M059J (cell line): ENCODE measurements around the gene MAS1L. TPM values are rescaled to one million over a fixed set of nuclear protein-coding genes. Genes with fewer than 3 reads are reported as not detected.
"Not testable (repeated sequence)": the region's sequence is repeated elsewhere in the genome, so short reads cannot be mapped to it uniquely, and the experiment has no call there.

ENCODE experiments used
- DNase-seq: peaks from one replicate; pipeline ENCODE4 v3.0.0-alpha.2; 2012; ENCODE audit warnings: low read depth
- total RNA-seq: library from RNA; depleted of rRNA; stranded (reverse); fragments of >200 nt; shearing (Covaris generic); gene quantifications from 2 replicates; pipeline ENCODE4 v1.2.3, GENCODE V29; 2014

The MAS1L gene
- total RNA-seq, 1 experiment from 2014 or later: not detected

- DNase-seq: no peak
These were observed 4.0 kb downstream of the MAS1L start for GRCh38 chr6:29483735-29484134.

DNA sequence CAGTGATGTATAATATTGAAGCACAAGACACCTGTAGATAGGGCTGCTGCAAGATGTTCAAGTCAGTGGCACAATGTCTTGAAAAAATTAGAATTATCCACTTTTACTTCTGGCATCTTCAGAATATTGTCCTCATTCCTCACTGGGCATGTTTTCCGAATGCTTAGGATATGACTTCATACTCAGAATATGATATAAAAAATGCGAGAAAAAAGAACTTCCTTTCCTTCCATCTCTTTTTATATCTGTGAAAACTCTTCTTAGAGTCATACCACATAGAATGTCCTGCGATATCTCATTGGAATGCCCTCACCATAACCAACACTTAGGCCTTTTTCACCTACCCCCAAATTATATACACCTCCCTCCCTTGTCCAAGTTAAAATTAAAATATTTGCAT lies 4.6 kb downstream of the MAS1L start:
- no peak for DNase-seq

GRCh38 chr6:29479560-29479959 lies 8.2 kb downstream of the MAS1L start:
- no peak for DNase-seq

GRCh38 chr6:29478740-29479139 lies 9.0 kb downstream of the MAS1L start:
- DNase-seq: no peak

DNA sequence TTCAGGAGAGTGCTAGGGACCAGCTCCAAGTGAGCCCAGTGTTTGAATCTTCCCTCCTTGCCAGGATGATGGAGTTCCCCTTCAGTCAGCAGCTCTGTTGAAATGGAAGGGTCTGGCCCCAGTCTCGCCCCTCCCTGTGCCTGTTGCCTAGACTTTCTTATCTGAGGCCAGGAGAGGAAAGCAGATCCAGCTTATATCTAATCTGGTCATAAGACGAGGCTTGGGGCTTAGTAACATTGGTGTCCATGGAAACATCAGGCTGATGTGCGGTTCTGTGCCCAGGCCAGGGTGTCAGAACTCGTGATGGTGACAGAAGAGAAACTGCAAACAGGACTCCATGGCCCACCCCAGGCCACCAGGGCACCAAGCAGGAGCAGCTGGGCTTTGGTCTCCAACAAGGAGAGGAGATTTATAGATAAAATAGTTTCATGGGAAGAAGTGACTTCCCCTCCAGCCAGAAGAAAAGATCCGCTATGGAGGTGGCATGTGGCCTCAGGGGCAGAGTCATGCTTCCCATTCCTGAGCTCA lies 9.8 kb downstream of the MAS1L start:
- DNase-seq: no peak

DNA sequence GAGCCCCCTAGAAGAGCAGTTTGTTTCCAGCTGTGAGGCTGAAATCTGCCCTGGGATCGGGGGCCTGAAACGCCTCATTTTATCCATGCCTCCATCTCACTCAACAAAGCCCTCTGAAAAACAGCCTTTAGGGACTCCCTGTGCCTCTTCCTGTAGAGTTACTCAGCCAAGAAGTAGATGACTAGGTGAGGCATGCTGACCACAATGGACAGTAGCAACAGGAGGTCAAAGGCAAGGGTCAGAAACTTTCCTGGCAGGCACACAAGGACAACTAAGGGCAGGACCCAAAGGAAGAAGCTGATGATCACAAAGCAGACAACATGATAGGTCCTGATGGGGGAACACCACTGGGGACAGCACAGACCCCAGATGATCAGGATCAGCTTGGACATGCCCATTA lies 12.8 kb downstream of the MAS1L start:
- DNase-seq: peak; percentile 18

DNA sequence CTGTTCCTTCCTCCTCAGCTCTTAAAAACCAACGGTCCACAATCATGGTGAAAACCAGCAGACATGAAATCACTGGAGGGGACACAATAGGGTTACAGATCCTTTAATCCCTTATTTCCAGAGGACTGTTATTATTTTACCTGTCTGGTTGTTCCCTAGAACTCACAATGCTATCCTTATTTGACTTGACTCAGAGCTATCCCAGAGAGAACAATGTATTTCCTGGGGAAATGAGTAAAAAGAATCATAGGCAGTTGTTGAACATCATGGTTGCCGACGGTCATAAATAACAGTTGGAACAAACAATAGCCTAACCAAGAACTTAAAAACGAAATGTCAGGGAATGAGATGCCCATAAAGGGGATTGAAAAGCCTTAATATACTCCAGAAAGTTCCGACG lies 21.5 kb downstream of the MAS1L start:
- no peak for DNase-seq

GRCh38 chr6:29465801-29466200 lies 22.0 kb downstream of the MAS1L start:
- no peak for DNase-seq

- DNase-seq: no peak
These were observed 22.5 kb downstream of the MAS1L start for GRCh38 chr6:29465279-29465678.

GRCh38 chr6:29462022-29462421 lies 25.7 kb downstream of the MAS1L start:
- DNase-seq: no peak

DNA sequence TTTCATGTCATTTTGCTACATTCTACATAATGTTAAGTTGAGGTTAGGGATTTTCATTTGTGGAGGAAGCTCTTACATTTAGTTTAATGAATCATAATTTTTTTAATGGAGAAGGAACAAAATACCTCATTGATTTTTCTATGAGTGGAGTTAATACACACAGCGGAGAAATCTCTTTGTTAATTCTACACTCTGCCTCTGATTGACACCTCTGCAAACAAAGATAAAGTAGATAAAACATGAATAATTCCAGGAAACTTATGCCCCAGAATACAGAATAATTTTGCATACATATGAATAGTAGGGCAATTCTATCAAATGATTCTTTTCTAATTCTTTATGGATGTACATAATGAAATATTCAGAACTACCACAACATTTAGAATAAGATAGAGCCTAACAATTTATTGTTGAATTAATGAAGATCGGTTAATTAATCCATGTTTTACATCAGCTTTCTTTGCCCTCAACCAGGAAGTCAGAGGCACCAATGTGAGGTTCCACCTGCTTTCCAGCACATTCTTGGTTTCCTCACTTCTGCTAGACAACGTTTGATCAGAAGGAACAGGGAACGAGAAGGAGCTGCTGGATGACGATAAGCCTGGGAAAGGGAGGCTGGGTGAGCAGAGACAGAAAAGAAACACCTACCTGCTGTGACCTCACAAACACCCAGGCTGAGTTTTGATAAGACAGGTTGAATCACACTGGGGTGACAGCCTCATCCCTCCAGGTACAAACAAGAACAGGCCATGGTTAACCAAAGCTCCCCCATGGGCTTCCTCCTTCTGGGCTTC lies 26.5 kb downstream of the MAS1L start:
- no peak for DNase-seq

DNA sequence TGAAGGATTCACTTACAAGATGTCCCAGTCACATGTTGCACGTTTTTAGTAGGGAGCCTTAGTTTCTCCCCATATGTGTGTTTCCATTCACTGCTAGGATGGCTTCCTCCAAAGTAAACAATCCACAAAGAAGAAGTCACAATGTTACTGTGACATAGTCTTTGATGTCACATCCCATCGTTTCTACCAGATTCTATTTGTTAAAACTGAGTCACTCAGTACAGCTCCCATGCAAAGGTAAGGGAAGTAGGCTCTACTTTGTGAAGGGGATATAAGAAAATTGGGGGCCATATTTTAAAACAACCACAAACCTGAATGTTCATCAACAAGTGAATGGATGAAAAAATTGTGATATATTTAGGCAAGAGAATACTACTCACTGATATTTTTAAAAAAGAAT lies 30.8 kb downstream of the MAS1L start, which contains the start of the genes OR11A1 and OR2H1:
Gene OR11A1 (minus strand): TSS at position 101 of the 400 bp plus-strand sequence. CDS start 29,430 bp downstream, outside the sequence.
Gene OR2H1 (plus strand): TSS at position 185 of the 400 bp plus-strand sequence. CDS start 4,615 bp downstream, outside the sequence.
- no peak for DNase-seq

GRCh38 chr6:29451471-29452193 lies 36.1 kb downstream of the MAS1L start:
- DNase-seq: peak; percentile 34

DNA sequence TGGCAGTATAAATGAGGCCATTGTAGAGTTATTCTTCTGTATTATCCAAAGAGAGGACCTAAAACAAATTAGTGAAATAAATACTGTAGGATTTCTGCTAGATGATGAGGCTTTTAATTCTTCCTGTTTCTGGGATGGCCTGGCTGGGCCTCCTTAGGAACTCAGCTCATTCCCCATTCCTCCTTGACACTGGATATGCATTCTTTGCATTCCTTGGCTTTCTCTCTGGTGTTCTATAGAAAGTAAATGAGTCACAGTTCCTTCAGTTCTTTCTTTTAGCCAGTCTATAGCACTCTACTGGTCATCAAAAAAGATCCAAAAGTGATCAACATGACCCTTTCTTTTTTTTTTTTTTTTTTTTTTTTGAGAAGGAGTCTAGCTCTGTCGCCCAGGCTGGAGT lies 40.1 kb downstream of the MAS1L start:
- peak; percentile 18 for DNase-seq

GRCh38 chr6:29444031-29444430 lies 43.7 kb downstream of the MAS1L start:
- not testable (repeated sequence) for DNase-seq

- DNase-seq: no peak
These were observed 45.0 kb downstream of the MAS1L start for GRCh38 chr6:29442719-29443118.

- DNase-seq: no peak
These were observed 48.8 kb downstream of the MAS1L start, which contains the start of gene OR10C1 for GRCh38 chr6:29439006-29439405. TSS of gene OR10C1 (plus strand) at chr6:29439306. CDS start at chr6:29440016, 710 bp downstream.

- not testable (repeated sequence) for DNase-seq
These were observed 51.0 kb downstream of the MAS1L start for GRCh38 chr6:29436730-29437129.
